ENCODE results near the gene C2CD4A. TPM values are rescaled to one million over a fixed set of nuclear protein-coding genes. Genes with fewer than 3 reads are reported as not detected.
"Not testable (repeated sequence)": the region's sequence is repeated elsewhere in the genome, so short reads cannot be mapped to it uniquely, and the experiment has no call there.

Gene C2CD4A
- total RNA-seq (not detected), polyA plus RNA-seq (0.02 TPM)
- long read RNA-seq, donor 1, result 0 reads
- long read RNA-seq, donor 2, result 0 reads
- long read RNA-seq, donor 3, result 0 reads
- long read RNA-seq, donor 4, result 0 reads

- ATAC-seq (peak; percentile 77 to 85), DNase-seq (peak; percentile 54 to 81 (median 79))
- Histone ChIP-seq H3K4me3 (ENCODE audit: low read length) (peak within 1 kb of the TSS; percentile 41), H3K9me3 (ENCODE audit: control insufficient read depth, low read length) (no peaks in the 10 kb centered on the region), H3K27ac (ENCODE audit: low read length) (no peak within 1 kb of the TSS), H3K27me3 (ENCODE audit: control insufficient read depth, insufficient read depth) (no peaks in the 10 kb centered on the region), H3K4me1 (ENCODE audit: control insufficient read depth, insufficient read depth, low read length) (no peaks in the 10 kb centered on the region)
- WGBS, result 4% methylated on average over 33 of the region's 33 CpGs
- intact Hi-C loops (cut with DNase I), result no loop called here
Observed at GRCh38 chr15:62066663-62067447, at the start of gene C2CD4A. Gene C2CD4A (plus strand): TSS chr15:62066977. CDS start chr15:62067614, 637 bp downstream.

- no peaks in the 10 kb centered on the region for H3K9me3 ChIP-seq (ENCODE audit: control insufficient read depth, low read length)
- H3K27ac ChIP-seq (ENCODE audit: low read length), result no peak overlapping the region
- no peaks in the 10 kb centered on the region for H3K27me3 ChIP-seq (ENCODE audit: control insufficient read depth, insufficient read depth)
- ATAC-seq (no peak), DNase-seq (no peak)
- no peak overlapping the region for H3K4me3 ChIP-seq (ENCODE audit: low read length)
- 97% methylated on average over 3 of the region's 3 CpGs for WGBS
- no peaks in the 10 kb centered on the region for H3K4me1 ChIP-seq (ENCODE audit: control insufficient read depth, insufficient read depth, low read length)
- intact Hi-C loops (cut with DNase I), result no loop called here
Observed at GRCh38 chr15:62020576-62021160, 46.1 kb upstream of the C2CD4A start.

- 97% methylated on average over 3 of the region's 3 CpGs for WGBS
- Histone ChIP-seq H3K9me3 (ENCODE audit: control insufficient read depth, low read length) (no peaks in the 10 kb centered on the region), H3K4me1 (ENCODE audit: control insufficient read depth, insufficient read depth, low read length) (no peaks in the 10 kb centered on the region), H3K27me3 (ENCODE audit: control insufficient read depth, insufficient read depth) (no peaks in the 10 kb centered on the region), H3K4me3 (ENCODE audit: low read length) (no peak overlapping the region), H3K27ac (ENCODE audit: low read length) (no peak overlapping the region)
- DNase-seq, result no peak
- ATAC-seq, result no peak
- intact Hi-C loops (cut with DNase I), result no loop called here
Observed at GRCh38 chr15:62021991-62022600, 44.7 kb upstream of the C2CD4A start.

GRCh38 chr15:62026487-62027262 lies 40.1 kb upstream of the C2CD4A start:
- ATAC-seq (no peak), DNase-seq (no peak)
- no peaks in the 10 kb centered on the region for H3K9me3 ChIP-seq (ENCODE audit: control insufficient read depth, low read length)
- H3K4me3 ChIP-seq (ENCODE audit: low read length), result no peak overlapping the region
- H3K27ac ChIP-seq (ENCODE audit: low read length), result no peak overlapping the region
- intact Hi-C loops (cut with DNase I), result no loop called here
- WGBS, result 72% methylated on average over 2 of the region's 2 CpGs
- no peaks in the 10 kb centered on the region for H3K4me1 ChIP-seq (ENCODE audit: control insufficient read depth, insufficient read depth, low read length)
- no peaks in the 10 kb centered on the region for H3K27me3 ChIP-seq (ENCODE audit: control insufficient read depth, insufficient read depth)

- Histone ChIP-seq H3K4me3 (ENCODE audit: low read length) (no peak overlapping the region), H3K4me1 (ENCODE audit: control insufficient read depth, insufficient read depth, low read length) (no peaks in the 10 kb centered on the region), H3K9me3 (ENCODE audit: control insufficient read depth, low read length) (no peaks in the 10 kb centered on the region), H3K27ac (ENCODE audit: low read length) (no peak overlapping the region), H3K27me3 (ENCODE audit: control insufficient read depth, insufficient read depth) (no peaks in the 10 kb centered on the region)
- DNase-seq (no peak), ATAC-seq (no peak)
- intact Hi-C loops (cut with DNase I), result no loop called here
- WGBS, result 79% methylated on average over 3 of the region's 3 CpGs
Observed at GRCh38 chr15:62027263-62027565, 39.6 kb upstream of the C2CD4A start.

- H3K27ac ChIP-seq (ENCODE audit: low read length), result no peak overlapping the region
- H3K4me1 ChIP-seq (ENCODE audit: control insufficient read depth, insufficient read depth, low read length), result no peaks in the 10 kb centered on the region
- intact Hi-C loops (cut with DNase I), result no loop called here
- no peak for ATAC-seq
- DNase-seq, result no peak
- WGBS, result 92% methylated on average over 5 of the region's 5 CpGs
- H3K9me3 ChIP-seq (ENCODE audit: control insufficient read depth, low read length), result no peaks in the 10 kb centered on the region
- no peaks in the 10 kb centered on the region for H3K27me3 ChIP-seq (ENCODE audit: control insufficient read depth, insufficient read depth)
- no peak overlapping the region for H3K4me3 ChIP-seq (ENCODE audit: low read length)
Observed at GRCh38 chr15:62027916-62028315, 38.9 kb upstream of the C2CD4A start.

GRCh38 chr15:62035256-62035924 lies 31.4 kb upstream of the C2CD4A start:
- WGBS, result 48% methylated on average over 2 of the region's 2 CpGs
- H3K9me3 ChIP-seq (ENCODE audit: control insufficient read depth, low read length), result no peaks in the 10 kb centered on the region
- H3K4me1 ChIP-seq (ENCODE audit: control insufficient read depth, insufficient read depth, low read length), result no peaks in the 10 kb centered on the region
- no peak overlapping the region for H3K27ac ChIP-seq (ENCODE audit: low read length)
- no peaks in the 10 kb centered on the region for H3K27me3 ChIP-seq (ENCODE audit: control insufficient read depth, insufficient read depth)
- DNase-seq (no peak), ATAC-seq (no peak)
- intact Hi-C loops (cut with DNase I), result no loop called here
- no peak overlapping the region for H3K4me3 ChIP-seq (ENCODE audit: low read length)

GRCh38 chr15:62046078-62046743 lies 20.6 kb upstream of the C2CD4A start:
- no peak overlapping the region for H3K27ac ChIP-seq (ENCODE audit: low read length)
- H3K9me3 ChIP-seq (ENCODE audit: control insufficient read depth, low read length), result no peaks in the 10 kb centered on the region
- 66% methylated on average over 5 of the region's 5 CpGs for WGBS
- H3K27me3 ChIP-seq (ENCODE audit: control insufficient read depth, insufficient read depth), result no peaks in the 10 kb centered on the region
- H3K4me3 ChIP-seq (ENCODE audit: low read length), result no peak overlapping the region
- no peak for ATAC-seq
- intact Hi-C loops (cut with DNase I), result no loop called here
- no peaks in the 10 kb centered on the region for H3K4me1 ChIP-seq (ENCODE audit: control insufficient read depth, insufficient read depth, low read length)
- no peak for DNase-seq

GRCh38 chr15:62047282-62047827 lies 19.4 kb upstream of the C2CD4A start:
- Histone ChIP-seq H3K4me3 (ENCODE audit: low read length) (no peak overlapping the region), H3K27me3 (ENCODE audit: control insufficient read depth, insufficient read depth) (no peaks in the 10 kb centered on the region), H3K4me1 (ENCODE audit: control insufficient read depth, insufficient read depth, low read length) (no peaks in the 10 kb centered on the region), H3K9me3 (ENCODE audit: control insufficient read depth, low read length) (no peaks in the 10 kb centered on the region), H3K27ac (ENCODE audit: low read length) (no peak overlapping the region)
- ATAC-seq (no peak), DNase-seq (no peak)
- intact Hi-C loops (cut with DNase I), result no loop called here
- WGBS, result 84% methylated on average over 2 of the region's 2 CpGs

GRCh38 chr15:62048254-62048653 lies 18.5 kb upstream of the C2CD4A start:
- H3K4me3 ChIP-seq (ENCODE audit: low read length); H3K9me3 ChIP-seq (ENCODE audit: control insufficient read depth, low read length); H3K4me1 ChIP-seq (ENCODE audit: control insufficient read depth, insufficient read depth, low read length); ATAC-seq; DNase-seq; intact Hi-C loops (cut with DNase I); H3K27ac ChIP-seq (ENCODE audit: low read length); H3K27me3 ChIP-seq (ENCODE audit: control insufficient read depth, insufficient read depth): not testable (repeated sequence)
- 96% methylated on average over 4 of the region's 4 CpGs for WGBS
